ENCODE measurements around the gene RASGRF1.

DNA sequence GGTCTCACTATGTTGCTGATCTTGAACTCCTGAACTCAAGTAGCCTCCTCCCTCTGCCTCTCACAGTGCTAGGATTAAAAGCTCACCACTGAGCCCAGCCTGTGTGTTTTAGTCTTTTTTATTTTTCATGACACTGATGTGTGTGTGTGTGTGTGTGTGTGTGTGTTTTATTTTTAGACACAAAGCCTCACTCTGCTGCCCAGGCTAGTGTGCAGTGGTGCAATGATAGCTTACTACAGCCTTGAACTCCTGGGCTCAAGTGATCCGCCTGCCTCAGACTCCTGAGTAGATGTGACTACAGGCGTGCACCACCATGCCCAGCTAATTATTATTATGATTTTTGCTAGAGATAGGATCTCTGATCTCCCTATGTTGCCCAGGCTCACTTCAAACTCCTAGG, 122.5 kb downstream of the RASGRF1 start:
- TF ChIP-seq POLR2AphosphoS5 (IDR thresholded peaks at IDR 0.05; ENCODE audit: borderline replicate concordance, low read depth, low read length) (no peak), EZH2 (IDR thresholded peaks at IDR 0.05) (no peak)

Measured in SK-N-MC (cell line).